IPS-15b (cell line): ENCODE measurements around the gene STK4.
A peak's percentile ranks its signal among the peaks of the same experiment; 100 is the strongest.

Source experiments
- H3K27me3 ChIP-seq: one replicate; pipeline ENCODE4 v1.6.1; 2013; ENCODE audit warnings: low read length; ENCODE audit not compliant: control insufficient read depth, insufficient read depth
- H3K36me3 ChIP-seq: one replicate; pipeline ENCODE4 v1.6.1; 2013; ENCODE audit warnings: low read length; ENCODE audit not compliant: control insufficient read depth, insufficient read depth
- H3K4me1 ChIP-seq: one replicate; pipeline ENCODE4 v1.6.1; 2013; ENCODE audit warnings: mild to moderate bottlenecking, low read length; ENCODE audit not compliant: control insufficient read depth, insufficient read depth
- H3K4me3 ChIP-seq: one replicate; pipeline ENCODE4 v1.5.1; 2013; ENCODE audit warnings: low read depth, low read length
- H3K9ac ChIP-seq: one replicate; pipeline ENCODE4 v1.6.1; 2013; ENCODE audit warnings: low read depth, mild to moderate bottlenecking, low read length
- H3K9me3 ChIP-seq: one replicate; pipeline ENCODE4 v1.6.1; 2013; ENCODE audit warnings: mild to moderate bottlenecking, low read length; ENCODE audit not compliant: control insufficient read depth, insufficient read depth

Gene STK4

GRCh38 chr20:44967207-44967807, 995 bp downstream of the STK4 start:
- Histone ChIP-seq H3K9me3 (no peaks in the 10 kb centered on the region), H3K36me3 (no peaks in the 10 kb centered on the region), H3K27me3 (peaks cover 32% of the 10 kb centered on the region), H3K4me3 (peak overlapping the region; percentile 99), H3K4me1 (peaks cover 13% of the 10 kb centered on the region), H3K9ac (peak overlapping the region; percentile 89)

GRCh38 chr20:44969300-44969894, 3.1 kb downstream of the STK4 start:
- no peak overlapping the region for H3K4me3 ChIP-seq
- no peaks in the 10 kb centered on the region for H3K9me3 ChIP-seq
- peaks cover 13% of the 10 kb centered on the region for H3K4me1 ChIP-seq
- H3K36me3 ChIP-seq: no peaks in the 10 kb centered on the region
- no peak overlapping the region for H3K9ac ChIP-seq
- peaks cover 11% of the 10 kb centered on the region for H3K27me3 ChIP-seq

GRCh38 chr20:44970243-44970757, 4.0 kb downstream of the STK4 start:
- H3K27me3 ChIP-seq: peaks cover 2% of the 10 kb centered on the region
- peaks cover 13% of the 10 kb centered on the region for H3K4me1 ChIP-seq
- no peaks in the 10 kb centered on the region for H3K36me3 ChIP-seq
- H3K9me3 ChIP-seq: no peaks in the 10 kb centered on the region
- H3K4me3 ChIP-seq: no peak overlapping the region
- H3K9ac ChIP-seq: no peak overlapping the region

- Histone ChIP-seq H3K9me3 (no peaks in the 10 kb centered on the region), H3K27me3 (no peaks in the 10 kb centered on the region), H3K4me3 (no peak overlapping the region), H3K36me3 (no peaks in the 10 kb centered on the region), H3K4me1 (peaks cover 6% of the 10 kb centered on the region), H3K9ac (no peak overlapping the region)
Observed at GRCh38 chr20:44973053-44973452, 6.7 kb downstream of the STK4 start.

- H3K36me3 ChIP-seq: peaks cover 4% of the 10 kb centered on the region
- H3K4me1 ChIP-seq: no peaks in the 10 kb centered on the region
- no peak overlapping the region for H3K9ac ChIP-seq
- H3K27me3 ChIP-seq: no peaks in the 10 kb centered on the region
- no peak overlapping the region for H3K4me3 ChIP-seq
- no peaks in the 10 kb centered on the region for H3K9me3 ChIP-seq
Observed at GRCh38 chr20:44976698-44977097, 10.4 kb downstream of the STK4 start.

GRCh38 chr20:44979090-44979621, 12.8 kb downstream of the STK4 start:
- no peak overlapping the region for H3K9ac ChIP-seq
- peaks cover 7% of the 10 kb centered on the region for H3K36me3 ChIP-seq
- H3K27me3 ChIP-seq: no peaks in the 10 kb centered on the region
- H3K9me3 ChIP-seq: no peaks in the 10 kb centered on the region
- H3K4me1 ChIP-seq: no peaks in the 10 kb centered on the region
- no peak overlapping the region for H3K4me3 ChIP-seq

- H3K36me3 ChIP-seq: peaks cover 7% of the 10 kb centered on the region
- no peak overlapping the region for H3K9ac ChIP-seq
- no peak overlapping the region for H3K4me3 ChIP-seq
- no peaks in the 10 kb centered on the region for H3K27me3 ChIP-seq
- no peaks in the 10 kb centered on the region for H3K4me1 ChIP-seq
- H3K9me3 ChIP-seq: no peaks in the 10 kb centered on the region
Observed at GRCh38 chr20:44981736-44982406, 15.6 kb downstream of the STK4 start.

- H3K36me3 ChIP-seq: peaks cover 7% of the 10 kb centered on the region
- H3K4me1 ChIP-seq: no peaks in the 10 kb centered on the region
- no peaks in the 10 kb centered on the region for H3K9me3 ChIP-seq
- no peak overlapping the region for H3K4me3 ChIP-seq
- H3K27me3 ChIP-seq: no peaks in the 10 kb centered on the region
- H3K9ac ChIP-seq: no peak overlapping the region
Observed at GRCh38 chr20:44983093-44983674, 16.9 kb downstream of the STK4 start.

GRCh38 chr20:44988631-44989171, 22.4 kb downstream of the STK4 start:
- no peaks in the 10 kb centered on the region for H3K9me3 ChIP-seq
- H3K4me1 ChIP-seq: peaks cover 2% of the 10 kb centered on the region
- H3K36me3 ChIP-seq: no peaks in the 10 kb centered on the region
- no peak overlapping the region for H3K9ac ChIP-seq
- H3K27me3 ChIP-seq: no peaks in the 10 kb centered on the region
- no peak overlapping the region for H3K4me3 ChIP-seq

GRCh38 chr20:44990425-44990824, 24.1 kb downstream of the STK4 start:
- peaks cover 2% of the 10 kb centered on the region for H3K4me1 ChIP-seq
- no peak overlapping the region for H3K9ac ChIP-seq
- no peaks in the 10 kb centered on the region for H3K9me3 ChIP-seq
- no peaks in the 10 kb centered on the region for H3K27me3 ChIP-seq
- H3K36me3 ChIP-seq: no peaks in the 10 kb centered on the region
- no peak overlapping the region for H3K4me3 ChIP-seq

- Histone ChIP-seq H3K9me3 (no peaks in the 10 kb centered on the region), H3K4me1 (peaks cover 2% of the 10 kb centered on the region), H3K4me3 (no peak overlapping the region), H3K36me3 (no peaks in the 10 kb centered on the region), H3K27me3 (no peaks in the 10 kb centered on the region), H3K9ac (no peak overlapping the region)
Observed at GRCh38 chr20:44990957-44991356, 24.6 kb downstream of the STK4 start.
